GM21717 (cell line): Measurements from ENCODE around the gene SLC14A1.

ENCODE experiments used
- ATAC-seq: cut with Tn5 transposase; IDR thresholded peaks from one replicate; pipeline ENCODE4 v1.9.1; 2021; ENCODE audit warnings: mild to moderate bottlenecking, moderate library complexity; ENCODE audit not compliant: unreplicated experiment

Gene SLC14A1

DNA sequence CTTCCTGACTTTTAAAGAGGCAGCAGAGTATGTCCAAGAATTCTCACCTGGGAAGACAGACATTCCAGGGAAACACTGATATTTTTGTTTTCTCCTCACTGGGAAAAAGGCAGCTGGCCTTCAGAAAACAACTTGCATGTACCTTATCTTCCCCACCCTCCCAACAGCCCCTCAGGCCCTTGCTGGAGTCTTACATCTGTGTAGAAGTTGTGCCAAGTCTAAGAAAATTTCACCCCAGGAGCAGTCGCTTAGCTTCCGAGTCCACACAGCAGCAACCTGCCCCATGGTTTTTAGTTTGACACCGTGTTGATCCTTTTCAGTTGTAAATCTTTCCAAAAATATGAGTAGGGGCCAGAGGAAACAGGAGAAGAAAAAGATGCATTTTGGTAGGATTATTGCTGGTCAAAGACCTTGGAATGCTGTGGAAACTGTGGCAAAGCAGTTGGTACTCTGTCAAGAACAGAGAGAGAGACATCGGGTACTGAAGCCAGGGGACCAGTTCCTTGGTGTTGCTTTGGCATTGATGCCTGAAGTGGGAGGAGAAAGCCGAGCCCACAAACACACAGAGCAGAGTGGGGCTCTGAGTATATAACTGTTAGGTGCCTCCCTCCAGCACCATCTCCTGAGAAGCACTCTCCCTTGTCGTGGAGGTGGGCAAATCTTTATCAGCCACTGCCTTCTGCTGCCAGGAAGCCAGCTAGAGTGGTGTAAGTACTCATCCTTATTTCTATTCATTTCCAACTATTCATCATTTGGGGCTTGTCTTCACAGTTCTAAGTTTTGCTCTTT, at the start of gene SLC14A1:
Gene SLC14A1, plus strand, starts transcription at position 615 of the 789 bp plus-strand sequence. CDS start 6,140 bp downstream, outside the sequence.
- ATAC-seq = no peak

GRCh38 chr18:45677276-45677807, 46.6 kb upstream of the SLC14A1 start:
- no peak for ATAC-seq

DNA sequence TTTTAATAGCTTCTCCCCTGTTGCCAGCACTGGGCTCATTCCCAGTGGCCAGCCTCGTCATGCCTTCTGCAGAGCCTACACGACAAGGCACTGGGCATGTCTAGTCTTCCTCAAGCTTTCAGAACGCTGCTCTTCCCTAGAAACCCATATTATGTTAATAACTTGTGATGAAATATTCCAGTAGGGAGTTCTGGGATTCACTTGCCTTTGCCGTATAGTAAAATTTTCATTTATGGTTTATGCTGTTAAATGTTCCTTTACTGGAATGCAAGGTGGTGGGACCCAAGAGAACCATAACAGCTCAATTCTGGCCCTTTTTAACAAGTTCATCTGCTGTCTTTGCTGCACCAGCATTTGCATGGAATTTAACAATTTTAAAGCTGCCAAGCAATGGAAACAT, 45.5 kb upstream of the SLC14A1 start:
- no peak for ATAC-seq

DNA sequence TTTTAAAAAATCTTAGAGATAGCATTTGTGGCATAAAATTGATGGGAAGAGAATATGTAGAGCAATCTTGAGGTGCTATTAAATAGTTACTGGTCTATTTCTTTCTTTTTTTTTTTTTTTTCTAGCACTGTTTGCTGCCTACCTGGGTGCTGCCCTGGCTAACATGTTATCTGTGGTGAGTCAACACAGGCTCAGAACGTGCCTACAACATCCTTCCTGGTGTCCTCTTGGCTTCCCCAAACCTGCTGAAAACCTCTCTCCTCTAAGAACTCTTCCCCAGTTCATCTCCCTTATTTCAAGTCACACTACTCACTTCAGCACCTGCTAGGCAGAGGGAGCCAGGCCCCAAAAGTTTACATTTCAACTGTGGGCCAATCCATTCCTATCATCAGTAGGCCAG, 45.1 kb upstream of the SLC14A1 start:
- ATAC-seq = no peak

- no peak for ATAC-seq
These were observed 43.8 kb upstream of the SLC14A1 start for GRCh38 chr18:45680066-45680690.

- ATAC-seq = no peak
These were observed 41.8 kb upstream of the SLC14A1 start for GRCh38 chr18:45682181-45682580.

DNA sequence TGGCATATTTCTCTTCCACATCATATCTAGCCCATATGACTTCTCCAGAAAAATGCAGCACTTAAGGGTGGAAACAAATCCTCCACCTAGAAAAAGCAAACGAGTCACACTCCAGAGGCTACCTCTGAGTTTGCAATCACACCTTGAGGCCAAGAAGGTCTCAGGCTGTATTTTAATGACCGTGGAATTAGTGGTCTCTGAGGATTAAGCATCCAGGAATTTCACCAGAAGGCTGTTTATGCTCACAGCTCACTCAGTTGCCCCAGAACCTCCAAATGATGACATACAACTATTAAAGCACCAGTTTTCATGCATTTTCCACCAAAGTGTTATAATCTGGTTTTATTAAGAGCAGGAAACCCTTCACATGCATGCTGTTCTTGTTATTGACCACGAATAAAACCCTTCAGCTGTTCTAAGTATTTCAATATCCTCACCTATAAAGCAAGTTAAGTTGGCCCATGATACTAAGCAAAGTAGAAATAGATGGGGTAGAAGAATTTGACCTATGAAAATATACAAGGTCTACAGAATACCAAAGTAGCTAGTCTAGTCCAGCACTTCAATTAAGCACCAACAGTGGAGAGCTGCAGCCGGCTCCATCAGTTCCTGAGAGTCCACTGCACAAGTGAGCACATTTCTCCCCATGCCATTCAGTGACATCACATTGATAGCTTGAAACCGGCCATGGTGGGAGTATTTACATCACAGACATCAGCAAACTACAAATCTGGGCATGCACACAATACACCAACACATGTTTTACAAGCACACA, 39.5 kb upstream of the SLC14A1 start:
- no peak for ATAC-seq

GRCh38 chr18:45686891-45687611, 36.9 kb upstream of the SLC14A1 start:
- ATAC-seq = peak; percentile 91

- ATAC-seq = peak; percentile 36
These were observed 36.4 kb upstream of the SLC14A1 start for GRCh38 chr18:45687621-45688020.

- no peak for ATAC-seq
These were observed 35.9 kb upstream of the SLC14A1 start for GRCh38 chr18:45688113-45688512.

DNA sequence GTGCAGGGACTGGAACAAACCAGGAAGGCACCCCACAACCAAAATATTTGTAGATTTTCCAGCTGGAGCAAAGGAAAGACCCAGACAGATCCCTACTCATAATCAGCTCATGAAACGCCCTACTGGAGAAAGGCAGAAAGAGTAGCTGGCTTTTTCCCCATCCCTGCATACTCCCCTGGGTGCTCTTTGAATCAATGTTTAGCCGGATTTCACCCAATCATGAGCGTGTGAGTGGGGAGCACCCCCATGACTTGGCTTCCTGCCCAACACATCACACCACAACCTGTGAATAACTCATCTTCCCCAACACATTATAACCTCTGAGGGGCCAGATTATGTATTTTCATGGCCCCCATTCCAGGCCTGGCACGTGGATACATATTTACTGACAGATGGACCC, 35.1 kb upstream of the SLC14A1 start:
- ATAC-seq = no peak

DNA sequence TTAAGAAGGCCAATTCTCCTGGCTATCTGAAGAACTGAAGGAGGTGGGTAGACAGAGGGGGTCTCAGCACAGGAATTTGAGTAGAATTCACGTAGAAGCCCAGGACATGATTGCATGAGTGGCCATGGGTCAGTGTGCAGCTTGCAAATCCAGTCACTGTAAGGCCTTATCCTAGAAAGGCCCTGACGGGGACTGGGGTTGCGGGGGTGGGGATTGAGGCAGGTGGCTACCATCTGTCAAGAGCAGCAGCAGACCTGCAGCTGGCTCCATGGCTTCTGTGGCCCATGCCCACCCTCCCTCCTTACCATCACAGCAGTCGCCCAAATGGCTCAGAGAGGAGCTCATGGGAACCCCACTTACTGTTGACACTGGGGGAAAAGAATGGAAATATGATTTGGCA, 34.6 kb upstream of the SLC14A1 start:
- ATAC-seq = no peak

GRCh38 chr18:45690975-45691815, 32.8 kb upstream of the SLC14A1 start:
- ATAC-seq = no peak

GRCh38 chr18:45691816-45692179, 32.2 kb upstream of the SLC14A1 start:
- ATAC-seq = no peak

GRCh38 chr18:45702708-45703265, 21.2 kb upstream of the SLC14A1 start:
- no peak for ATAC-seq

DNA sequence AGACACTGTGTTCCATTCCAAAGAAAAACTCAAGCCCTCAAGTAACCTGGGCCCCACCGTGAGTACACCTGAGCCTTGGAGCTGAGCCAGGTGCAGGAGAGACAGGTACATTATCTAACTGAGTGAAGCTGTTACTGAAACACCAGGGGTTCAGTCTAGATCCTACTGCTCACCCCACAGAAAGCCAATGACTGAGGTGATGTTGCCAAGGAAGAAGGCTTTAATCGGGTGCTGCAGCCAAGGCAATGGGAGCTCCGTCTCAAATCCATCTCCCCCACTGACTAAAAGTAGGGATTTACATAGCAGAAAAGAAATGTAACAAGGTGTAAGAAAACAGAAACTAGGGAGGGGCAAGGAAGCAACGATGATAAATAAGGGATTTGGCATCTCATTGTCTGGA, 15.2 kb upstream of the SLC14A1 start:
- ATAC-seq = no peak

DNA sequence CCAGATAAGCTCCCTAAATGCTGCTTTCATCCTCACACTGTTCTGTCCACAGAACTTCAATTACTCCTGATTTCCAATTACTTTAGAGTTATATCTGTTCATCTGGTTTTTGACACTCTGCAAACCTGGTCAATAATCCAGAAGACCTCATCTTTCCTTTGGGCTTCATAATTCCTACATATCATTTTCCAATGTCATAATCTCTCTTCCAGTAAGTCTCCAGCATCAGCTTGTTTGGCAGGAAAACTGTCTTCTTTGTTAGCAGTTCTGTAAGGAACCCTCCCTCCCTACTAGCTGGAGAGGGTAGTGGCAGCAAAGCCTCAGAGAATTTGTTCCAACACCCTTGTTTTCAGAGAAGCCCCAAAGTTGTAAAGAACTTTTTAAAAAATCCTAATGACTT, 11.9 kb upstream of the SLC14A1 start:
- no peak for ATAC-seq

DNA sequence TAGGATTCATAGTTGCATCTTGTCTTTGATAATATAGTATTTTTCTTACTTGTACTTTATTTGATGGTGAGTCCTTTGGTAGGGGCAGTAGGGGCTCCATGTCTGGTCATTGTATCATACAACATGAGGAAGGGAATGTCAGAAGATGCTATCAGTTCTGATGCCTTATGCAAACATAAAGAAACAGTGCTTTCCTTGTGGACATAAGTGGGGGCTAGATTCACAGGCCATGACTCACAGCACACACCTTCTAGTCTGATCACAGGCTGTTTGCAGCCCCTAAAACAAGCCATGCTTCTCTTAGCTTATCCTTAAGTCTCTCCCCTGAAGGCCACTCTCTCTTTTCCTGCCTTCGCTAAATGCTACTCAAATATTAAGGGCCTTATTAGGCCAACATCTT, 10.7 kb upstream of the SLC14A1 start:
- ATAC-seq = no peak

- ATAC-seq = no peak
These were observed 8.7 kb upstream of the SLC14A1 start for GRCh38 chr18:45715212-45715780.
